GM12878 (cell line): ENCODE measurements around the gene S100A9. TPM values are rescaled to one million over a fixed set of nuclear protein-coding genes. Genes with fewer than 3 reads are reported as not detected.
A peak's percentile ranks its signal among the peaks of the same experiment; 100 is the strongest.

Source experiments
- ATAC-seq: fragments of 200-7000 bp; cut with Tn5 transposase; 3 replicates; pipeline ENCODE4 v1.9.1; 2020; ENCODE audit warnings: mild to moderate bottlenecking, moderate library complexity
- Bru-seq: library from RNA; stranded (reverse); fragments of 400-500 nt; gene quantifications from one replicate; lab custom pipeline; 2021; lab: Mats Ljungman, UMichigan
- BruChase-seq, 2 experiments: library from RNA; stranded (reverse); fragments of 400-500 nt; gene quantifications; one replicate each; lab custom pipeline; 2021; lab: Mats Ljungman, UMichigan
- BruUV-seq: library from RNA; stranded (reverse); fragments of 400-500 nt; replicated peaks from 2 replicates; lab custom pipeline; 2021; lab: Mats Ljungman, UMichigan
- CTCF ChIA-PET: fragments of 300-600 bp; sonication (Branson Sonifier 250); formaldehyde crosslinking; extraction: SDS; loops from one replicate; lab custom pipeline; 2021; ENCODE audit warnings: inconsistent platforms; lab: Yijun Ruan, JAX
- POLR2A ChIA-PET: fragments of 350-600 bp; formaldehyde crosslinking; extraction: SDS; loops from one replicate; lab custom pipeline; 2021; ENCODE audit warnings: inconsistent platforms; lab: Charles Lee
- RAD21 ChIA-PET: fragments of 300-600 bp; sonication (Branson Sonifier 250); formaldehyde crosslinking; loops from one replicate; lab custom pipeline; 2023; ENCODE audit warnings: antibody characterized with exemption; ENCODE audit not compliant: unreplicated experiment; lab: Charles Lee
- SMC1A ChIA-PET: fragments of 300-600 bp; sonication (Branson Sonifier 250); formaldehyde crosslinking; loops from one replicate; lab custom pipeline; 2023; ENCODE audit not compliant: unreplicated experiment, uncharacterized antibody; lab: Charles Lee
- DNase-seq: peaks from one replicate; pipeline ENCODE4 v3.0.0-alpha.2; 2011; ENCODE audit warnings: low read depth, low spot score
- FAIRE-seq: peaks from 3 replicates; lab custom pipeline; 2011; peaks lifted over from hg19 to GRCh38; lab: Jason Lieb, UNC
- H2AFZ ChIP-seq: 2 replicates; pipeline ENCODE4 v1.6.0; 2011; ENCODE audit warnings: low read depth, low read length, control low read depth; ENCODE audit not compliant: control insufficient read depth
- H3K27ac ChIP-seq: 2 replicates; pipeline ENCODE4 v1.5.1; 2011; ENCODE audit warnings: control low read depth; ENCODE audit not compliant: control insufficient read depth, insufficient read depth
- H3K27me3 ChIP-seq, 2 experiments: replicated peaks in 1 of 2; 2 replicates each; pipeline versions ENCODE4 v1.6.0 to v1.6.1; 2011; ENCODE audit warnings: low read length in 1 of 2; ENCODE audit not compliant: control insufficient read depth in 2 of 2, insufficient read depth in 2 of 2
- H3K36me3 ChIP-seq, 2 experiments: 2 replicates each; pipeline ENCODE4 v1.5.1; 2011; ENCODE audit warnings: low read length in 1 of 2; ENCODE audit not compliant: control insufficient read depth in 2 of 2, insufficient read depth in 2 of 2
- H3K4me1 ChIP-seq: 2 replicates; pipeline ENCODE4 v1.6.1; 2011; ENCODE audit warnings: mild to moderate bottlenecking, low read length, moderate library complexity, mixed read lengths; ENCODE audit not compliant: control insufficient read depth, insufficient read depth
- H3K4me2 ChIP-seq: 2 replicates; pipeline ENCODE4 v1.6.0; 2011; ENCODE audit warnings: control low read depth; ENCODE audit not compliant: control insufficient read depth, insufficient read depth
- H3K4me3 ChIP-seq: fragments of 200-600 bp; sonication (generic); 2 replicates; pipeline ENCODE4 v1.5.1; 2016
- H3K79me2 ChIP-seq: 2 replicates; pipeline ENCODE4 v1.6.0; 2011; ENCODE audit warnings: low read length; ENCODE audit not compliant: control insufficient read depth, insufficient read depth
- H3K9ac ChIP-seq: 2 replicates; pipeline ENCODE4 v1.8.0; 2011; ENCODE audit warnings: low read length, control low read depth, mixed read lengths; ENCODE audit not compliant: control insufficient read depth, insufficient read depth
- H3K9me3 ChIP-seq: replicated peaks from 3 replicates; pipeline ENCODE4 v1.5.1; 2011; ENCODE audit warnings: mild to moderate bottlenecking, low read length; ENCODE audit not compliant: control insufficient read depth, insufficient read depth
- H4K20me1 ChIP-seq: 2 replicates; pipeline ENCODE4 v1.6.0; 2011; ENCODE audit not compliant: control insufficient read depth, insufficient read depth
- DPF2 ChIP-seq: fragments of 450-650 bp; IDR thresholded peaks from 2 replicates; pipeline ENCODE4 v1.6.1; 2017; ENCODE audit warnings: mild to moderate bottlenecking
- JUND ChIP-seq: IDR thresholded peaks from 2 replicates; pipeline ENCODE4 v1.6.1; 2012; ENCODE audit warnings: low read depth, mild to moderate bottlenecking, low read length, improper control_type of control experiment, moderate library complexity
- PML ChIP-seq: IDR thresholded peaks from 2 replicates; pipeline ENCODE4 v1.6.1; 2012; ENCODE audit warnings: low read length, inconsistent platforms
- RAD21 ChIP-seq: IDR thresholded peaks from 2 replicates; pipeline ENCODE4 v1.6.1; 2011; ENCODE audit warnings: mild to moderate bottlenecking, low read depth, low read length, moderate library complexity; ENCODE audit not compliant: insufficient read depth
- RCOR1 ChIP-seq: conservative IDR thresholded peaks from 2 replicates; pipeline ENCODE4 v1.6.1; 2012; ENCODE audit warnings: low read depth, low read length, improper control_type of control experiment
- TAF1 ChIP-seq: IDR thresholded peaks from 2 replicates; pipeline ENCODE4 v1.6.1; 2011; ENCODE audit warnings: mild to moderate bottlenecking, low read depth, low read length, borderline replicate concordance
- YBX1 ChIP-seq: fragments of 450-650 bp; IDR thresholded peaks from 2 replicates; pipeline ENCODE4 v1.6.1; 2016; ENCODE audit warnings: antibody characterized with exemption
- ZNF217 ChIP-seq: fragments of 450-650 bp; IDR thresholded peaks from 2 replicates; pipeline ENCODE4 v1.6.1; 2017; ENCODE audit warnings: antibody characterized with exemption, mild to moderate bottlenecking
- WGBS: methylation state at CpG from one replicate; pipeline ENCODE4 v1.1.6; 2016; ENCODE audit warnings: low lambda C conversion rate; ENCODE audit not compliant: insufficient replicate concordance, insufficient coverage; ENCODE audit errors: missing lambda C conversion rate; 5-methylcytosine and 5-hydroxymethylcytosine counted together
- in situ Hi-C: fragments of 300-500 bp; cut with MboI; formaldehyde crosslinking; loops from 9 replicates; pipeline ENCODE4 v1.14.3; 2018; ENCODE audit warnings: mixed read lengths
- intact Hi-C: fragments of 100-400 bp; cut with micrococcal nuclease; formaldehyde crosslinking; loops from one replicate; pipeline ENCODE4 v1.14.2; 2022; ENCODE audit not compliant: unreplicated experiment
- long read RNA-seq, 2 experiments: library from polyadenylated mRNA; unstranded; transcript quantifications; one replicate each; pipeline ENCODE4 v2.0.0, GENCODE V29; 2019 to 2020
- polyA minus RNA-seq, 3 experiments: library from RNA; depleted of rRNA, polyadenylated mRNA; stranded (reverse); fragments of >200 nt; gene quantifications; 2 replicates each; pipeline ENCODE4 v1.2.3, GENCODE V29; 2011
- polyA plus RNA-seq, 11 experiments: library from polyadenylated mRNA; depleted of rRNA in 4 of 11; unstranded in 6 of 11; stranded (reverse) in 5 of 11; fragments of >200 nt; fragmentation: Nextera tagmentation in 4 of 11; fragmentation: Illumina TruSeq in 1 of 11; extraction: Ambion mirVana in 4 of 11; extraction: Trizol in 1 of 11; gene quantifications; 1 replicate in 1 of 11; 2 replicates in 10 of 11; pipeline versions ENCODE4 v1.2.1 to v1.2.3, GENCODE V29; 2011 to 2016; ENCODE audit warnings: inconsistent platforms in 2 of 11, missing spikeins in 2 of 11, low read depth in 1 of 11
- total RNA-seq, 4 experiments: library from RNA; depleted of rRNA in 3 of 4; stranded (reverse); fragments of >200 nt in 3 of 4; fragmentation: Illumina TruSeq in 1 of 4; extraction: Trizol in 1 of 4; gene quantifications; 2 replicates each; pipeline versions ENCODE4 v1.2.1 to v1.2.3, GENCODE V29; 2013 to 2021
- TF ChIP-seq, protein P1 (sequence below): IDR thresholded peaks from 2 replicates; pipeline ENCODE4 v1.6.1; 2011; ENCODE audit warnings: mild to moderate bottlenecking, low read depth, low read length, moderate library complexity; ENCODE audit not compliant: insufficient replicate concordance

The S100A9 gene
- total RNA-seq (2013; cell fraction: nucleolus; rRNA removed): not detected in 2 replicates
- 0.68 and 1.3 TPM in 2 replicates for total RNA-seq (2014; rRNA removed)
- total RNA-seq (2014; rRNA removed; fragmentation: Illumina TruSeq; extraction: Trizol): 0.37 TPM in 1 of 2 replicates, not detected in the other
- total RNA-seq (2021): 0.37 and 0.41 TPM in 2 replicates
- polyA plus RNA-seq (2011; ENCODE audit: low read depth): not detected
- polyA plus RNA-seq (2011; rRNA removed): 1.4 and 1.7 TPM in 2 replicates
- 0.77 and 1.6 TPM in 2 replicates for polyA plus RNA-seq (2011; cell fraction: cytosol; rRNA removed)
- polyA plus RNA-seq (2011; cell fraction: nucleus; rRNA removed): 0.42 and 0.87 TPM in 2 replicates
- polyA plus RNA-seq (2012): not detected in 2 replicates
- polyA plus RNA-seq (2014; fragmentation: Illumina TruSeq; extraction: Trizol): 0.22 TPM in 1 of 2 replicates, not detected in the other
- under 1 TPM in 1 of 2 experiments, not detected in 1; 0.49 TPM for polyA plus RNA-seq (2014; fragmentation: Nextera tagmentation; extraction: Ambion mirVana)
- polyA plus RNA-seq (2014; rRNA removed): 1.4 and 1.5 TPM in 2 replicates
- under 1 TPM in 1 of 2 experiments, not detected in 1; 0.31 TPM for polyA plus RNA-seq (2016; fragmentation: Nextera tagmentation; extraction: Ambion mirVana)
- not detected in 2 replicates for polyA minus RNA-seq (2011; rRNA and poly(A)+ RNA removed)
- not detected in 2 replicates for polyA minus RNA-seq (2011; cell fraction: cytosol; rRNA and poly(A)+ RNA removed)
- not detected in 2 replicates for polyA minus RNA-seq (2011; cell fraction: nucleus; rRNA and poly(A)+ RNA removed)
- Bru-seq, nascent RNA: percentile 26 among the genes with signal in this experiment
- BruChase-seq, experiment 1, labeled RNA remaining after a 6-hour chase: not detected
- BruChase-seq, experiment 2, labeled RNA remaining after a 2-hour chase: percentile 15 among the genes with signal in this experiment
- long read RNA-seq, experiment 1, partial matches to known transcripts: 0 of 1 reads
- long read RNA-seq, experiment 1, other reads (novel, unspliced or antisense): 0 of 1 reads
- long read RNA-seq, experiment 2: 0 reads

DNA sequence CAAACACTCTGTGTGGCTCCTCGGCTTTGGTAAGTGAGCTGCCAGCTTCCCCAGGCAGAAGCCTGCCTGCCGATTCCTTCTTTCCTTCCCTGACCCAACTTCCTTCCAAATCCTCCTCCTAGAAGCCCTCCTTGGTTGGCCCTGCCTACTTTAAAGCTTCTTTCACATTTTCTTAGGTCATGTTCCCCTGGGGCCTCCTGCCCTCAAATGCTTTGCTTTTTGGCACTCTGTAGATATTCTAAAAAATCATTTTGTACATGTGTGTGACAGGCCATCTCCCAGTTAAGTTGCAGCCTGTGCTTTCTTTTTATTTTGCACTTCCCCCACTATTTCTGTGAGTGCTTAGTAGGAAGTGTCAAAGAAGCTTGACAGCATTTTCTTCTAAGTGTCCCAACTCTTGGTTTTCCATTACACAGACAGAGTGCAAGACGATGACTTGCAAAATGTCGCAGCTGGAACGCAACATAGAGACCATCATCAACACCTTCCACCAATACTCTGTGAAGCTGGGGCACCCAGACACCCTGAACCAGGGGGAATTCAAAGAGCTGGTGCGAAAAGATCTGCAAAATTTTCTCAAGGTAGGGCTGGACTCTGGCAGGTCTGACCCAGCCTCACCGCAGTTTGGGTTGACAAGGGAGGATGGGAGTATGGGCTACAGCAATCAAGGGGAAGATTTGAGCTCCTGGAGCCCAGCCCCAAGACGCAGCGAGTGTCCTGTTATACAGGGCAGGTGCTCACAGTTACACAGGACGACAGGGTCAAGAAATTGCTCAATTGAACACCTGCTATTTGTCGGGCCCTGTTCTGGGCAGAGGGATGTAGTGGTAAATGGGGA lies at the start of gene S100A9:
TSS of gene S100A9 (plus strand) at position 2 of the 838 bp plus-strand sequence. CDS start at position 432, 430 bp downstream.
- SMC1A ChIA-PET: interaction anchor here (3.1 kb wide), 1 partner anchor 137 kb away, joined by 14 read pairs; no protein-coding TSS in a partner anchor

More for the DNA sequence above, at the start of gene S100A9:
- no peak for FAIRE-seq
- no peak for DNase-seq
- Histone ChIP-seq H3K27ac (no peak within 1 kb of the TSS), H3K4me1 (peaks cover 6% of the 10 kb centered on the region), H4K20me1 (no peaks in the 10 kb centered on the region), H3K9ac (no peak within 1 kb of the TSS), H3K4me3 (no peak within 1 kb of the TSS), H3K9me3 (no peaks in the 10 kb centered on the region), H2AFZ (no peak within 1 kb of the TSS), H3K79me2 (no peaks in the 10 kb centered on the region), H3K4me2 (no peak within 1 kb of the TSS), H3K36me3 (no peaks in the 10 kb centered on the region), H3K27me3 (no peaks in the 10 kb centered on the region)
- ChIA-PET CTCF (interaction anchor here (1.2 to 2.7 kb wide), 8 partner anchors 15 to 211 kb away, joined by 3 to 41 read pairs (median 4); no protein-coding TSS in a partner anchor), RAD21 (interaction anchor here (0.6 to 2.8 kb wide), 3 partner anchors 11 to 293 kb away, joined by 4 to 18 read pairs (median 4); no protein-coding TSS in a partner anchor), POLR2A (interaction anchor here (0.5 kb wide), 1 partner anchor 140 kb away, joined by 4 read pairs; no protein-coding TSS in a partner anchor)
- BruUV-seq: no TSS peak
- in situ Hi-C loops: no loop called here
- no peak for ATAC-seq
- WGBS: 41% methylated on average over 11 of the region's 11 CpGs
- intact Hi-C loops: no loop called here
- TF ChIP-seq TAF1: no peak
- TF ChIP-seq PML: no peak
- TF ChIP-seq DPF2: no peak
- no peak for TF ChIP-seq YBX1
- TF ChIP-seq RAD21: no peak
- TF ChIP-seq ZNF217: no peak
- no peak for TF ChIP-seq JUND
- no peak for TF ChIP-seq RCOR1
- TF ChIP-seq, protein P1, sequence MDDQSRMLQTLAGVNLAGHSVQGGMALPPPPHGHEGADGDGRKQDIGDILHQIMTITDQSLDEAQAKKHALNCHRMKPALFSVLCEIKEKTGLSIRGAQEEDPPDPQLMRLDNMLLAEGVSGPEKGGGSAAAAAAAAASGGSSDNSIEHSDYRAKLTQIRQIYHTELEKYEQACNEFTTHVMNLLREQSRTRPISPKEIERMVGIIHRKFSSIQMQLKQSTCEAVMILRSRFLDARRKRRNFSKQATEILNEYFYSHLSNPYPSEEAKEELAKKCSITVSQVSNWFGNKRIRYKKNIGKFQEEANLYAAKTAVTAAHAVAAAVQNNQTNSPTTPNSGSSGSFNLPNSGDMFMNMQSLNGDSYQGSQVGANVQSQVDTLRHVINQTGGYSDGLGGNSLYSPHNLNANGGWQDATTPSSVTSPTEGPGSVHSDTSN: no peak
- TF ChIP-seq, all 136 proteins: peak for 0
